ENCODE results near the gene KCND2.

KCND2 gene

DNA sequence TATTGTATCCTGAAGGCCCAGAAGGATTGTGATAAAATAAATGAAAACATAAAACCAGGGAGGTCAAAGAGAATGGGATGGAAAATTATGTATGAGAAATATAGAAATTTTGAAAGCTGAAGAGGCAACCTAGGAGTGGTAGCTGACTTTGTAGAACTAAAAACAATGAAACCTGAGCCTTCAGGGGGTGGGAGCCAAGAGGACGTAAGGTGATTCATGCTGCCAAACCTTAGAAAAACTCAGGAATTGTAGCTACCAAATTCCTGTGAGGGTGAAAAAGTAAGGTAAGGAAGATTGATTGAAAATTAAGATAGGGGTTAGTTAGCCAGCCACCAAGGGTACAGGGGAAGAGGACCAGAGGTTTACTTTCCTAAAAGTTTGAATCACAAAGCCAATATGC is 213.2 kb downstream of the KCND2 start:
- DNase-seq (ENCODE audit: low read depth), result no peak
- H3K4me3 ChIP-seq (ENCODE audit: low read depth, low read length), result no peak overlapping the region
- TF ChIP-seq, protein P1, sequence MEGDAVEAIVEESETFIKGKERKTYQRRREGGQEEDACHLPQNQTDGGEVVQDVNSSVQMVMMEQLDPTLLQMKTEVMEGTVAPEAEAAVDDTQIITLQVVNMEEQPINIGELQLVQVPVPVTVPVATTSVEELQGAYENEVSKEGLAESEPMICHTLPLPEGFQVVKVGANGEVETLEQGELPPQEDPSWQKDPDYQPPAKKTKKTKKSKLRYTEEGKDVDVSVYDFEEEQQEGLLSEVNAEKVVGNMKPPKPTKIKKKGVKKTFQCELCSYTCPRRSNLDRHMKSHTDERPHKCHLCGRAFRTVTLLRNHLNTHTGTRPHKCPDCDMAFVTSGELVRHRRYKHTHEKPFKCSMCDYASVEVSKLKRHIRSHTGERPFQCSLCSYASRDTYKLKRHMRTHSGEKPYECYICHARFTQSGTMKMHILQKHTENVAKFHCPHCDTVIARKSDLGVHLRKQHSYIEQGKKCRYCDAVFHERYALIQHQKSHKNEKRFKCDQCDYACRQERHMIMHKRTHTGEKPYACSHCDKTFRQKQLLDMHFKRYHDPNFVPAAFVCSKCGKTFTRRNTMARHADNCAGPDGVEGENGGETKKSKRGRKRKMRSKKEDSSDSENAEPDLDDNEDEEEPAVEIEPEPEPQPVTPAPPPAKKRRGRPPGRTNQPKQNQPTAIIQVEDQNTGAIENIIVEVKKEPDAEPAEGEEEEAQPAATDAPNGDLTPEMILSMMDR (IDR thresholded peaks at IDR 0.05; ENCODE audit: control insufficient read depth, extremely low read depth, insufficient read depth), result no peak

DNA sequence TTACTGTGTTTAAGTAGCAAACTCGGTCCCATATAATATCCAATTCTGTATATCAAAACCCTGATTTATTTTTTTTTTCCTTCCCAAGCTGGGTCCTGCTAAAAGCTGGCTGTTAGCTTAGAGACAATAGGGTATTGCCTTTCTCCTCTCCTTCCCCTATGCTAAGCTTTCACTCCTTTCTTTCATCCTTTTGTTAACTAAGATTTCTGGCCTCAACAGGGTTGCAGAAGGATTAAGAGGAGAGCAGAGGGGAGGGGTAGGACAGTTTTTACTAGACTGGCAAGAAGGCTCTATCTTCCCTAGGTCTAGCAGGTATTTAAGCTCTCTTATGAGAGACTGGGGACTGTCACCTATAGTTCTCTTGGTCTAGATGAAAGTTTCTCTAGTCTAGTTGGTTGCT is 229.2 kb downstream of the KCND2 start:
- TF ChIP-seq, protein P1 (IDR thresholded peaks at IDR 0.05; ENCODE audit: control insufficient read depth, extremely low read depth, insufficient read depth), result no peak
- DNase-seq (ENCODE audit: low read depth), result no peak
- no peak overlapping the region for H3K4me3 ChIP-seq (ENCODE audit: low read depth, low read length)

DNA sequence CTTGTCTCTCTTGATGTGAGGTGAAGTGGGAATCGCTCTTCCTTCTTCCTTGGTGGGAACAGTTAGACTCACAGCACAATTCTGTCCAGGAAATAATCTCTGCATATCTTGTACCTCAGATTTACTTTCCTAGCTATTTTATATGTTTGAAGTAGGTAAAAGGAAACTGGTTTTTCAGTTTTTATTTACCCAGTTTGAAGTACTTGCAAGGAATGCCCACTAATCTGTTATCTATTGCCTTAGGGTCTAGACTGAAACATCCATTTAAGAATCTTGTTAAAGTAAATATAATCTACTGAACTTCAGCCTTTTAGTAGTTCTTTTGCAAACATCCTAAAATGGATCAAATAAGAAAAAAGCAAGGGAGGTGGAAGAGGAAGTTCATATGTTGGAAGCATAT is 229.8 kb downstream of the KCND2 start:
- H3K4me3 ChIP-seq (ENCODE audit: low read depth, low read length), result no peak overlapping the region
- DNase-seq (ENCODE audit: low read depth), result peak; percentile 55
- TF ChIP-seq, protein P1 (IDR thresholded peaks at IDR 0.05; ENCODE audit: control insufficient read depth, extremely low read depth, insufficient read depth), result no peak

DNA sequence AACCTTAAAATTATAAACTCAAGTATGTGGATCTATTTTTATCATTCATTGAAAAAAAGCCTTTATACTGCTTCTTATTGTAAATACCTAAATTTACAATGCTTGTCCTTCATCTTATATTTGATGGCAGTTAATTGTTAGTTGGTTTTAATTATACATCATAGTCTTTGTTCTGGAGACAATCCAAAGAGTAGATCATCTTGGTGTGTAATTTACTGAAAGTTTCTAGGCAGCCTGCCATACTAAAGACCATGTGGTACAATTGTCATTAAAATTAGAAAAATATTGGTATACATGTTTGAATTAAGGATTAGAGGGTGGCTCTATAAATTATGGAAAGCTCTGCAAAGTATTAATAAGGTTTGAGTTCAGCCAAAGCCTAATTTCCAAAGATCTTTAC is 231.4 kb downstream of the KCND2 start:
- H3K4me3 ChIP-seq (ENCODE audit: low read depth, low read length), result no peak overlapping the region
- peak; percentile 50 for DNase-seq (ENCODE audit: low read depth)
- TF ChIP-seq, protein P1 (IDR thresholded peaks at IDR 0.05; ENCODE audit: control insufficient read depth, extremely low read depth, insufficient read depth), result no peak

DNA sequence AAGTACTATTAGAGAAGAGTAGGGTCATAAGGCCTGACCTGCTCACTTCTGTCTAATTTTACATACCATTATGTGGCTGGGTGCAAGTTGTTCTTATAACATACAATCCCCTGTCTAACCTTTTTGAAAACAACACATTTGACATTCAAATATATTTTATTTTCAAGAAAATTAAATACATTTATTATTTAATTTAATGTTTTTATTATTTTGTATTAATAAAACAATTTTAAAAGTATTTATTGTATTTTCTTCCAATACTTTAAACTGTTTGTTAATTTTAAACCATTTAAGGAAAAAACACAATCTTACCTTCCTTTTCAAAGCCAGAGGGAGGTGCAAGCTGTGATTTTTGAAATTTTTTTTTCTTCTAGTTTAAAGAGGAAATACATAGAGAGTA is 232.8 kb downstream of the KCND2 start:
- TF ChIP-seq, protein P1 (IDR thresholded peaks at IDR 0.05; ENCODE audit: control insufficient read depth, extremely low read depth, insufficient read depth), result no peak
- H3K4me3 ChIP-seq (ENCODE audit: low read depth, low read length), result no peak overlapping the region
- DNase-seq (ENCODE audit: low read depth), result no peak

DNA sequence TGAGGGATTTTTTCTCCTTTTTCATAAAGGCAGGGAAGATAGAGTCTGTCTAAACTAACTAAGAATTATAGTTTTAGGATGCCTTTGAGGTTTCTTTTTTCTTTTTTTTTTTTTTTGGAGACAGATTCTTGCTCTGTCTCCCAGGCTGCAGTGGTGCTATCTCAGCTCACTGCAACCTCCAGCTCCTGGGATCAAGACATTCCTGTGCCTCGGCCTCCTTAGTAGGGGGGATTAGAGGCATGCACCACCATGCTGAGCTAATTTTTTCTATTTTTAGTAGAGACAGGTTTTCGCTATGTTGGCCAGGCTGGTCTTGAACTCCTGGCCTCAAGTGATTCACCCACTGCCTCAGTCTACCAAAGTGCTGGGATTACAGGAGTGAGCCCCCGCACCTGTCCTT is 239.7 kb downstream of the KCND2 start:
- TF ChIP-seq, protein P1 (IDR thresholded peaks at IDR 0.05; ENCODE audit: control insufficient read depth, extremely low read depth, insufficient read depth), result no peak
- H3K4me3 ChIP-seq (ENCODE audit: low read depth, low read length), result no peak overlapping the region
- DNase-seq (ENCODE audit: low read depth), result no peak

DNA sequence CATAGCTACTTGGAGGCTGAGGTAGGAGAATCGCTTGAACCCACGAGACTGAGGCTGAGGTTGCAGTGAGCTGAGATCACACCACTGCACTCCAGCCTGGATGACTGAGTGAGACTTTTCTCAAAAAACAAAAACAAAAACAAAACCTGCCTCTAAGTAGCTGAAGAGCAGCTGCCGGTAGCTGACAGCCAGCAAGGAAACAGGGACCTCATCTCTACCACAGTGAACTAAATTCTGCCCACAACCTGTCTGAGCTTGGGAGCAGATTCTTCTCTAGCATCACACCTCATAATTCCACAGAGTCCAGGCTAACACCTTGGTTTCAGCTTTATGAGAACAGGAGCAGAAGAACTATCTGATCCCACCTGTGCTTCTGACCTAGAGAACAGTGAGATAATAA is 246.2 kb downstream of the KCND2 start:
- no peak for DNase-seq (ENCODE audit: low read depth)
- TF ChIP-seq, protein P1 (IDR thresholded peaks at IDR 0.05; ENCODE audit: control insufficient read depth, extremely low read depth, insufficient read depth), result no peak
- H3K4me3 ChIP-seq (ENCODE audit: low read depth, low read length), result no peak overlapping the region

Data from LNCaP clone FGC (cell line).